Measurements from ENCODE around the gene SLC39A11.

- TF ChIP-seq CTCF (conservative IDR thresholded peaks at IDR 0.05; ENCODE audit: low read depth, low read length) (no peak), EZH2 (IDR thresholded peaks at IDR 0.05; ENCODE audit: borderline replicate concordance, low read depth, low read length, poor library complexity, severe bottlenecking) (no peak)
These were observed 28.2 kb downstream of the SLC39A11 start for GRCh38 chr17:73064084-73064938.
